HG02943 (cell line): Measurements from ENCODE around the gene TAGLN2.
"Not testable (repeated sequence)": the region's sequence is repeated elsewhere in the genome, so short reads cannot be mapped to it uniquely, and the experiment has no call there.

ENCODE experiments used
- ATAC-seq: cut with Tn5 transposase; IDR thresholded peaks from one replicate; pipeline ENCODE4 v1.9.1; 2021; ENCODE audit warnings: mild to moderate bottlenecking, low read depth, moderate library complexity; ENCODE audit not compliant: unreplicated experiment

TAGLN2 gene

DNA sequence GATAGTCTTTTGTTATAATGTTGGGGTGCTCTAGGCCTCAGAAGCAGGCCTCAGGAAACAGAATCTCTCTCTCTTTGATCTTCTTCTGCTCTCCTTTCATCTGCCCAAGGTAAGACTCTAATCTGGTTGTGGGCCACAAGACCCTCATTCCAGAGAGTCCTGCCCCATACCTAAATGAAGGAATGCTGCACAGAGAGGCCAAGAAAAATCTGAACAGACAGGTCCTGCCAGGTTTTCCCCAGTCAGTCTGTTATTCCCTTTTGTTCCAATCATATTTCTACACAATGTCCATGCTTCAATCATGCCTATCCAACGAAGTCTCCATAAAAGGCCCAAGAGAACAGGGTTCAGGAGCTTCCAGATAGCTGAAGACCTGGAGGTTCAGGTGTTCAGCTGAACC lies 18.3 kb downstream of the TAGLN2 start:
- no peak for ATAC-seq

GRCh38 chr1:159904036-159904435 lies 21.3 kb downstream of the TAGLN2 start:
- ATAC-seq: not testable (repeated sequence)

- ATAC-seq: no peak
Measured at GRCh38 chr1:159902541-159902940, 22.8 kb downstream of the TAGLN2 start.

GRCh38 chr1:159900755-159901360 lies 24.4 kb downstream of the TAGLN2 start:
- ATAC-seq: no peak

GRCh38 chr1:159900086-159900680 lies 25.1 kb downstream of the TAGLN2 start, which contains the start of gene CFAP45:
TSS of gene CFAP45 (minus strand) at chr1:159900165. CDS start at chr1:159900098, 67 bp downstream.
- no peak for ATAC-seq

DNA sequence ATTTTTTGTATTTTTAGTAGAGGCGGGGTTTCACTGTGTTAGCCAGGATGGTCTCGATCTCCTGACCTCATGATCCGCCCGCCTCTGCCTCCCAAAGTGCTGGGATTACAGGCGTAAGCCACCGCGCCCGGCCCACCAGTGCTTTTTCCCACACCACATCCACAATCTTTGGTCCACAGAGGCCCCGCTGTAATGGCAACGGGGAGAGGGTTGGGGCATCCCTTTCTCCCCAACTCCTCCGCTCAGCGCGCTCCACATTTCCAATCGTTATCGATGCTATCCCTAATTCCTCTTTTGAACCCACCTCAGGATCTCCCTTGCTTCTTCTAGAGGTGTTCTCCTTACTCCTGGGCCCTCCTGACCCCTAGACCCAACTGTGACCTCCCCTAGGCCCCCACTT lies 25.7 kb downstream of the TAGLN2 start:
- not testable (repeated sequence) for ATAC-seq

GRCh38 chr1:159898527-159898926 lies 26.8 kb downstream of the TAGLN2 start:
- no peak for ATAC-seq

DNA sequence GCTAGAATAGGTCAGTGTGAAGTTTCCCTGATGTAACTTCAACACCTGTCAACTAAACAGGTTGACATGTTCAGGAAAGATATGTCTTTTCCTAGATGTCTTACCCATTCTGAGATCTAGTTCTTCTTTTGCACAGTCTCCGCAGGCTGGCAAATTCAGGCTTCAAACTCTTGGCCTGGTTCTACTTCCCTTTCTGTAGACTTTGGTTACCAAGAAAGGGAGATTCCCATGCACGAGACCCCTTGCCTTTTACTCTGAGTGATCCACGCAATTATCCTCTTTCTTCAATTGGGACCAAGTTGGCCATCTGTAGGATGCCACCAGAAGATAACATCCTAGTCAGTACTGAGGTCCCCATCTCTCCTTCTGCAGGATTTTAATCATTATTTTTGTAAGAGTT lies 27.3 kb downstream of the TAGLN2 start:
- ATAC-seq: no peak

DNA sequence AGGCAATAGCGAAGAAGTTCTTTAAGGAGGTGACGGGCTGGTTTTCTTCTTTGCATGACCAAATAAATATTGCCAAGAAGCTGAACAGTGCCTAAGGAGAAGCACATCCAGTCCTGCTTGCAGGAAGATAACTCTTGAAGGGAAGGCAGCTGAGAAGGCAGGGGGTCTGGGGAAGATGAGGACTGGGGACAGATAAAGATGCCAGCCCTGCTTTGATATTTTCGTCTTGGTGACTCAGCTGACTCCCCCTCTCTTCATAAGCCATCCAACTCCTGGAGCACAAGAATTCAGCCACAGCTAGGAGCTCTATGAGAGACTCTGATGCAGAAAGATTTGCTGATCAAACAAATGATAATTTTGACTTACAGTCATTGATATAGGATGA lies 28.8 kb downstream of the TAGLN2 start:
- no peak for ATAC-seq

DNA sequence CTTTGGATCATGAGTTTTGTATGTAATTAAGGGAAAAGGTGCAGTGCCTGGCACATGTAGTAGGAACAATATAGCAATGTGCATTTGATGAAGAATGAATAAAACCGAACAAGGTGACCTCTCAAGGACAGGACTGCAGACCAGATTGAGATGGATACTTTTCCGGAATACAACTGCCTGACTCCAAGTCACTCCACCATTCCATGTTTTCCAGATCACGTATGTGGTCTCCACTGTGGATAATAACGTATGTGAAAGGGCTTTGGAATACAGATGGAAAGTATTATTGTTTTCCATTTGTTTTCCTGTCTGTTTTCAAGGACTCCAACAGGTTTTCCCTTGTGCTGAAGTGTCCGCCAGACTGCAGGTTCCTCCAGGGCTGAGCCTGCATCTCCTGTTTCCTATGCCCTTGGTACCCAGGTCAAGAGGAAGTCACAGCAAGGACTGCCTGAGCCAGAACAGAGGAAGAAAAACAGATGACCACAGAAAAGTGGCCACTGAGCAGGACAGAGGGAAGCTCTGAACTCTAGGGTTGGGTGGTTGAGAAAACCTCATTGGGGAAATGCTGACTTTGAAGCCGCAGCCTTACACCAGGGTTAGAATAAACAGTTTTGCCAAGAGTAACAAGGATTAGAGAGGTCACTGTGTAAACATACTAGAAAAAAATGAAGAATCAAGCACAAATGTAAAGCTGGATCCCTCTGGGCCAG lies 29.3 kb downstream of the TAGLN2 start:
- no peak for ATAC-seq

- no peak for ATAC-seq
Measured at GRCh38 chr1:159895286-159895685, 30.0 kb downstream of the TAGLN2 start.

DNA sequence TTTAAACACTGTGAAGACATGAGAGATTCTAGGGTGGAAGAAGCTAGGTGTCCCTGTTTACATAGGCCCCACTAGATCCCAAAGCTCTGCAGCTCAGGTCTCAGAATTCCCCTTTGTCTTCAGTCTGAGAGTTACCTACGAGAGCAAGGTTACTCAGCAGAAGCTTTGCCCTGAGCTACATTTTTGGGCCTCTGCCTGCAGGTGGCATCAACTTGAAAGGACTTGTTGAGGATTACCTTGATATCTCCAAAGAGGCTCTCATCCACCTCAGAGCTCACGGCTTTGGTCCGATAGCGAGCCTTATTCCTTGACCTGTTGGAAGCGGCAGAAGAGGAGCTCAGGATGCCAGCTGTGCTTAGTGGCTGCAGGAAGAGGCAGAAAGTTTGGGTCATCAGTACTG lies 32.4 kb downstream of the TAGLN2 start:
- ATAC-seq: no peak

- peak; percentile 77 for ATAC-seq
Measured at GRCh38 chr1:159891275-159892157, 33.8 kb downstream of the TAGLN2 start.

DNA sequence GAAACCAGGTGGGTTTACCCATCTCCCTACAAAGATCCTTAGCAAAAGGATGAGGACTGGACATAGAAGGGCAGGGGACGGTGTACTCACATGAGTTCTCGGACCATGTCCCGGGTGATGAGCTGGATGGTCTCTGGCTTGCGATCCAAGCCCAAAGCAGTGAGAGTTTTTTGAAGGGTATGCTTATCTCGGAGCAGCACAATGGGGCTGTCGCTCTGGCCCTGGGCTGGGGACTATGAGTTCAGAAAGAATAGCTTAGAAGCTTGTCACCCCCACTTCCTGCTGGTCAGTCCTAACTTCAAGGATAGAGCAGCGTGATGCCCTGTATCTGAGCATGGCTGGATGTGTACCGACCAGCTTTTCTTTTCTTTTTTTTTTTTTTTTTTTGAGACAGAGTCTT lies 34.9 kb downstream of the TAGLN2 start:
- no peak for ATAC-seq

DNA sequence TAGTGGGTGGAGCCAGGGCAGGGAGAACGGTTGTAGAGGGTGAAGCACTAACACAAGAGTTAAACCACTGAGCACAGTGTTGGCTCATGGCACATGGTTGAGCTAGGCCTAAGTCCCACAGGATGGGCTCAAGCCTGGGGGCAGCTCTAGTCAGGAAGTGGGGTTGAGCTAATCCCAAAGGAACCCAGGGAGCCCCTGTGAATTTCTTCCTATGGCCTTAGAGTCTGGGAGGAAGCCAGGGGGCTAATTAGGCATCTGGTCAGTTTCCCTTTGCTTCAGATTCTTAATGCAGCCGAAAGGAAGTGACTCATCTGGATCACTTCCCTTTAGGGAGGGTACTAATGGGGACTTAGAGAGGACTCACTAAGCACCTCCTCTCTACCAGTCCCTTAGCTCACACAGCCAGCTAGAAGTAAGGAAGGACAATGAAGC lies 35.5 kb downstream of the TAGLN2 start:
- peak; percentile 86 for ATAC-seq

- no peak for ATAC-seq
Measured at GRCh38 chr1:159889202-159889601, 36.1 kb downstream of the TAGLN2 start.

DNA sequence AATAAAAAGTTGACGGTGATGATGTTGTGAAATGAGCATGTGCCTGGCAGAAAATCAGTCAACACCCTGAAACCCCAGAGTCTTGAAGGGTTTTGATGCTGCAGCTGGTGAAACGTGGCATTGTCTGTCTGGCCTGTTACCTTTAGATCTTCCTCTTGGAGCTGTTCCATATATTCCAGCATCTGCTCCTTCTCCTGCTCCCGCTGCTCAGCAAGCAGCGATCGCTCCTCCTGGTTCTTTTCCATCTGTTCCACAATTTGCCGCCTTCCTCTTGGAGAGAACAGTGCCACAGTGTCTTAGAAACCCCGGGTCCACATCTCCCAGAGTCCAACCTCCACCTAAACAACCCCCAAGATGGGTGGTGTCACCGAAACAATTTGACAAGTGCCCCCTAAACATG lies 41.0 kb downstream of the TAGLN2 start:
- ATAC-seq: no peak

DNA sequence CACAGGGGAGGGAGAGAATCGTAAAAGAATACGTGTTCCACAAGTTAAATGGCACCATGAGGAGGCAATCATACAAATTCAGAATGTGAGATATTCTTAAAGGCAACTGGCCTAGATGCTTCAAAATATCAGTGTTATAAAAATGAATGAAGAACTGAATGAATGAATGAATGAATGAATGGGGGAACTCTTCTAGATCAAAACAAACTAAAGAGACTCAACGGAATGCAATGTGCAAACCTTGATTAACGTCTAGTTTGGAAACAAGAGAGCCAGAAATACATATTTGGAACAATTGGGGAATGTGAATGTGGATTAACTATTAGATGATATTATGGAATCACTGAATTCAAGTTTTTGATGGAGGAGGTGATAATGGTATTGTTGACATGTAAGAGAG lies 42.2 kb downstream of the TAGLN2 start:
- ATAC-seq: no peak

DNA sequence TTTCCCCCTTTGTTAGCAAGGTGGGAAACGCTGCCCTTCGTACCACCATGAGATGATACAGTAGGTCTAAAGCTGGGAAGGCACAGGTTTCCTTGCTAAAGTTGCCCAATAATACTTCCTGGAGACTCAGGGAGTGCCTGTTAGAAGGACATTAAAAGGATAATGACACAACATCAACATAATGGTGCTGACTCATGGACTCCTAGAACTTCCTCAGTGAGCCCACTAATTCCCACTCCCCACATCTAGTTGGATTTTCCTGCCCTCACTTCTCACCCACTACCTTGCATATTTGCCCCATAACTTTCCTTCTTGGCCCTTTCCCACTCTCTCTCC lies 42.8 kb downstream of the TAGLN2 start:
- ATAC-seq: no peak

GRCh38 chr1:159881622-159882526 lies 43.4 kb downstream of the TAGLN2 start:
- no peak for ATAC-seq
